22Rv1 (cell line): Measurements from ENCODE around the gene COL5A2.

Experiments used
- CTCF ChIP-seq: fragments of 450-650 bp; IDR thresholded peaks from 2 replicates; pipeline ENCODE4 v1.5.1; 2017; ENCODE audit warnings: mild to moderate bottlenecking
- ZFX ChIP-seq: fragments of 450-650 bp; IDR thresholded peaks from 2 replicates; pipeline ENCODE4 v1.6.1; 2017; ENCODE audit warnings: antibody characterized with exemption, borderline replicate concordance

DNA sequence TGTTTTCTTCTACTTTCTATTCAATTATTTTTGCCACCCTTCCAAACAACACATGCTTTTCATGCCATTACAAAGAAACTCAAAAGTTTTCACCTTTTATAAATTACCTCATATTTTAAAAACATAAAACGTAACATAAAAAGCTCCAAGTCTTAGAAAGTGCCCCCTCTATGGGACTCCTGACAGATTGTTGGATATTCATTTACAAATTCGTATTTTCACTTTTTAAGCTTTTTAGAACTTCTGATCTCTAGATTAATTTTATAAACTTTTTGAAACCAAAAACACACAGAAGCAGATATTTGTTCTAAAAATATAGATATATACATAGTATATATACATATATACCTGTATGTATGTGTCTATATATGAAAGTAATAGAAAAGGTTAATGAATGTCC lies 1.5 kb downstream of the COL5A2 start:
- TF ChIP-seq CTCF (no peak), ZFX (no peak)
